Hematopoietic multipotent progenitor cell treated with erythropoietin and hydrocortisone succinate and interleukin-3 and kit ligand, for 6 days (in vitro differentiated cells): ENCODE measurements around the gene PTGDS.
A peak's percentile ranks its signal among the peaks of the same experiment; 100 is the strongest.

Experiments used
- DNase-seq: peaks from one replicate; pipeline ENCODE4 v3.0.0-alpha.2; 2015

The PTGDS gene

GRCh38 chr9:136974817-136975535 lies 2.3 kb upstream of the PTGDS start:
- DNase-seq, result peak; percentile 67

GRCh38 chr9:136975644-136976043 lies 1.7 kb upstream of the PTGDS start:
- DNase-seq, result peak; percentile 96

GRCh38 chr9:136977649-136978072 lies 357 bp downstream of the PTGDS start:
- no peak for DNase-seq

GRCh38 chr9:136978073-136978864 lies 965 bp downstream of the PTGDS start:
- peak; percentile 88 for DNase-seq

DNA sequence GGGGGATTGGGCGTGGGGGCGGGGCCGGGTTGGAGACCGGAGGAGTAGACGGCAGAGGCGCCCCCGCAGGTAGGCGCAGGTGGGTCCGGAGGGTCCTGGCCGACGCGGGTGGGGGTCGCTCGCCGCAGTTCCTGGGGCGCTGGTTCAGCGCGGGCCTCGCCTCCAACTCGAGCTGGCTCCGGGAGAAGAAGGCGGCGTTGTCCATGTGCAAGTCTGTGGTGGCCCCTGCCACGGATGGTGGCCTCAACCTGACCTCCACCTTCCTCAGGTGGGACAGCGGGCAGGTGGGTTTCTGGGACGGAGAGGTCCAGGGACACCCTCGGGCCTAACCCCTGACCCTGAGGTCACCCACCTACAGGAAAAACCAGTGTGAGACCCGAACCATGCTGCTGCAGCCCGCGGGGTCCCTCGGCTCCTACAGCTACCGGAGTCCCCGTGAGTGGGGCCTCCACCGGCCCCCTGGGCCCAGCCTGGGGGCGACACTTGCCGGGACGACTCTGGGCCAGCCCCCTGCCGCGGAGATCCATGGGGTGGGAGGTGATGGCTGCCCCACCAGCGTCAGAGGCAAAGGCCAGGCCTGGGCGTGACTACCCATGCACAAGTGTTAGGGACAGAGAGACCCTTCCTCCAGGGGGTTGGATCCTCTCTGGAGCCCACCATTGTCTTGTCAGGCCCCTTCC lies 1.7 kb downstream of the PTGDS start:
- DNase-seq, result no peak

DNA sequence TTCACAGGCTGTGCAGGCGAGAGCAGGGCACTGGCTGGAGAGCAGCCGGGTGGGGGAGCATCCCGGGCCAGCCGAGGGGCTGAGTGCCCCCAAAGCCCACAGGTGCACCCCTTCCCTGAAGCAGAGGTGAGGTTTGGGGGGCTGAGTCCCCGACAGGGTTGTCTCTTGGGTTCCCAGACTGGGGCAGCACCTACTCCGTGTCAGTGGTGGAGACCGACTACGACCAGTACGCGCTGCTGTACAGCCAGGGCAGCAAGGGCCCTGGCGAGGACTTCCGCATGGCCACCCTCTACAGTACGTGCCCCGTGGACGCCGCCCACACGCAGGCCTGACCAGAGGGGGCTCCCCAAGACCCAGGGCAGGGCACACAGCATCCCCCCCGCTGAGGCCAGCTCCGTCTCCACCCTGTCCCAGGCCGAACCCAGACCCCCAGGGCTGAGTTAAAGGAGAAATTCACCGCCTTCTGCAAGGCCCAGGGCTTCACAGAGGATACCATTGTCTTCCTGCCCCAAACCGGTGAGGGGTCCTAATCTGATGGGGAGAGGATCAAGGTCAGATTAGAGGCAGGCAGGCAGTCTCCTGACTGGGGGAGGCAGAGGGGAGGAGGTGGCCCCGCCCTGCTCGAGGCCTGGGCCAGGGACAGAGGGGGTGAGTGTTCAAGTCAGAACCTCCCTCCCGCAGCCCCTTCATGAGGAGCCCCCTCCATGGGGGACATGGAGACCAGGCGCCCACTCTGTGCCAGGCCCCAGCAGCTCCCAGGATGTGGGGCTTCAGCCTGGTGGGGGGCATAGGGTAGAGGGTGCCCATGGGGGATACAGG lies 2.7 kb downstream of the PTGDS start:
- DNase-seq, result no peak

GRCh38 chr9:136980669-136981478 lies 3.6 kb downstream of the PTGDS start:
- DNase-seq, result no peak

GRCh38 chr9:136981588-136982231 lies 4.4 kb downstream of the PTGDS start:
- DNase-seq, result no peak

DNA sequence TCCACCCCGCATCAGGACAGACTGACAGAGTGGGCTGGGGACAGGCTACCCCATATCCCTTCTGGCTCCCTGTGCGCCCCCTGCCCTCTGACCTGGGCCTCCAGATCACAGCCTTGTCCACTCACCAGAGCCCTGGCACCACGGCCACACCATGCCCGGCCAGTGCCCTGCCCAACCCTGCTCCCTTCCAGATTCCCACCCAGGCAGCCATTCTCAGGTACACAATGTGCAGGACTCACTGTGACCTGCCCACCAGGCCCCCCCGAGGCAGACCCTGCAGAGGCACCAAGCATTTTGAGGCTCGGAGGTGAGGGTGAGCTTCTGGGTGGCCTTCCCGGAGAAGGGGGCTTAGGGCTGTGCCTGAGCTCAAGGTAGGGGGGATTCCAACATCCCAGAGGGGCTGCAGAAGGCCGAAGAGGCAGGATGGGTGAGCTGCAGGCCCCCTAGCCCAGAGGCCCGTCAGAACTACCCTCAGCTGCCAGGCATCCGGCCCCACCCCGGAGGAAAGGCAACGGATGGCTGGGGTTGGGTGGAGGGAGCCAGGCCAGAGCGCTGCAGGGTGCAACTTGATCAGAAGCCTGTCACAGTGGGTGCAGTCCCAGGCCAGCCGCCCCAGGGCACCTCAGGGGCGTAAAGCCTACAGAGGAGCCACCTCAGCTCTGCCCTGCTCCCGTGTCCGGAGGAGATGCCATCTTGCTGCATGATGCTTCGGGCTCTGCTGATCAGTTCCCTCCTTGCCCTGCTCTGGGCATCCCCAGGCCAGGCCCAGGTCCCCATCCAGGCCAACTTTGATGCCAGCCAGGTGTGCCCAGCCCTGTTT lies 5.1 kb downstream of the PTGDS start, which contains the start of gene LCNL1:
LCNL1 (plus strand) TSS at position 762 of the 820 bp plus-strand sequence. CDS start 594 bp downstream, outside the sequence.
- DNase-seq, result no peak

GRCh38 chr9:136983167-136983566 lies 5.9 kb downstream of the PTGDS start:
- no peak for DNase-seq

GRCh38 chr9:136983656-136984314 lies 6.5 kb downstream of the PTGDS start:
- no peak for DNase-seq

- no peak for DNase-seq
Measured at GRCh38 chr9:136984464-136985026, 7.2 kb downstream of the PTGDS start.

- no peak for DNase-seq
Measured at GRCh38 chr9:136985027-136985602, 7.8 kb downstream of the PTGDS start.

DNA sequence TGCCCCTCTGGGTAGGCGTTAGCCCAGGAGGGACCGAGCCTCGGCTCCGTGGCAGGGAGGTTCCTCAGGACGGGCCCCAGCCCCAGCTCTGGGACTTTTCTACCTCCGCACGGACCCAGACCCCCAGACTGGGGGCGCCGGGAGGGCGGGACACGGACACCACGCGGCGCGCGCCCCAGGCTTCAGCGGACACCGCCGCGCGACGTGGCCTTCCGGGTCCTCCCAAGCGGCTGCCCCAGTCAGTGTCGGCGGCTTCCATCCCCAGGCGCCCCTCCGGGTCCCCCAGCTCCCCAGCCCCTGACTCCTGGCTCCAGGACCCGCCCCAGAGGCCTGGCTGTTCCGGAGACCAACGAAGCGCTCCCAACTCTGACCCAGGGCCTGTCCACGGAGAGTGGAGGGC lies 8.5 kb downstream of the PTGDS start:
- DNase-seq, result no peak

- no peak for DNase-seq
Measured at GRCh38 chr9:136988872-136989271, 11.6 kb downstream of the PTGDS start.

DNA sequence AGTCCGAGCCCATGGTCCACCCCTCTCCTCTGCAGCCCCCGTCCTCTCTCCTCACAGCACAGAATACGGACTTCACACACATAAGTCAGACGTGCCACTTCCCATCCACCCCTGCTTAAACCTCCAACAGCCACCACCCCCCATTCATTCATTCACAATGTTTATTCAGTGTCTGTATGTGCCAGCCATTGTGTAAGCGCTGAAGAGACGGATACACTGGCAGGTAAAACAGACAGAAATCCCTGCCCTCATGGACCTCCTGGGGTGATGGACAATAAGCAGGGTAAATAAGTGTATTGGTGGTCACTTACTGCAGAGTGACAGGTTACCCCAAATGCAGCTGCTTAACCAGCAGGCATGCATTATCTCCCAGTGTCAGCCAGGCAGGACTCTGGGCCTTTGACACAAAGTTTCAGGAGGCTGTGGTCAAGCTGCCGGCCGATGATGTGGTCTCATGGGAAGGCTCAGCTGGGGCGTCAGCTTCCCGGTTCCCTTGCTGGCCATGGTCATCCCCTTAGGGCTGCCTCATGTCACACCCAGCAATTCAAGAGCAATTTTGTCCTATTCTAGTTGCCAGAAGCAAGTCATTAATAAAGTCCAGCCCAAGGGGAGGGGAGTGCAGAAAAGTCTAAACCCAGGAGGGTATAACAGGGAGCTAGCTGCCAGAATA lies 13.1 kb downstream of the PTGDS start:
- DNase-seq, result no peak

DNA sequence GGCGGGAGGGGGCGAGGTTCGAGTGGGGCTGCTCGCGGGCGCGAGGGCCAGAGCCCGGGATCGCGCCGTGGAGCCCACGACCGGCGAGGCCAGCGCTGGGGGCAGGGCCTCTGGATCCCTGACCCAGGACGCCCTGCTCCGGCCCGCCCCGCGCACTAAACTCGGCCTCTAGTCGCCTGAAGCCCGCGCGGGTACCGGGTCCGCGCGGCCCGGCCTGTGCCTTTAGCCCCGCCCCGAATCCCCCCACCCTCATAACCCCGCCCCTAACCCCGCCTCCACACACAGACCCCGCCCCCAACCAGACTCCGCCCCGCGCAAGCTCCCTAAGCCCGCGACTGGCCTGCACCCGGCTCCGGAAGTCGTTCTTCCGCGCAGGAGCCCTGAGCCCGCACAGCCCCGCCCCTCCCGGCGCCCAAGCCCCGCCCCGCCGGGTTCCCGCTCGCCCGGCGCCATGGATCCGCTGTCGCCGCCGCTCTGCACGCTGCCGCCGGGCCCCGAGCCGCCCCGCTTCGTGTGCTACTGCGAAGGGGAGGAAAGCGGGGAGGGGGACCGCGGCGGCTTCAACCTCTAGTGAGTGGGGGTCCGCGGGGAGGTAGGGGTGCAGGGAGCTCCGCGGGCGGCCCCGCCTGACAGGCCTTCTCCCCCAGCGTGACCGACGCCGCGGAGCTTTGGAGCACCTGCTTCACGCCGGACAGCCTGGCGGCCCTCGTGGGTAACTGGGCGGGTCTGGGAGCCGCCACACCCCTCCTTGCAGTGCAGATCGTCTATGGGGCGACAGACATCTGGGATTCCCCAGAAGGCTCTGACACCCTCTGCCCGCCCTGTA lies 14.9 kb downstream of the PTGDS start, which contains the start of gene PAXX:
PAXX (plus strand) TSS at position 430 of the 826 bp plus-strand sequence; CDS start at position 452, 22 bp downstream.
- DNase-seq, result peak; percentile 96
